Measurements from ENCODE around the gene LEMD2. TPM values are rescaled to one million over a fixed set of nuclear protein-coding genes. Genes with fewer than 3 reads are reported as not detected.

The LEMD2 gene
- polyA plus RNA-seq, 2 of the 4 experiments (the other 2 are of a cell fraction) = 43.2 to 48.8 TPM

DNA sequence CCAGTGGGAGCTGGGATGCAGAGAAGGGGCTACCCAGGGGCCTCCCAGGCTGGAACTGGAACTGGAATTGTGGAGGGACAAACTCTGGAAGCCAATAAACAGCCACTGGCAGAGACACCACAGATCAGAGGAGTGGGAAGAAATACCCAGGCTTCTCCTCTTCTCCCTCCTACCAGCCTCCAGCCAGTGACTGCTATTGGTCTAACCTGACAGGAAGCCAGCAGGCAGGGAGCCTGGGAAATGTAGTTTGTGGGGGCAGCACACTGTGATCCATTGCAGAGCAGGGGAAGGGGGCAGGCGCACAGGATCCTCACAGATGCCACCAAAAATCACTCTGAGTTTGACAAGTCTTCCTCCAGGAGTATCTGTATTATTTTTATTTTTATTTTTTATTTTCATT lies 26.9 kb upstream of the LEMD2 start:
- peak overlapping the region; percentile 14; the same call in 1 of the 3 replicates for H3K4me2 ChIP-seq
- peak; percentile 48 to 91; a peak in 3 of 6 replicates for ATAC-seq

DNA sequence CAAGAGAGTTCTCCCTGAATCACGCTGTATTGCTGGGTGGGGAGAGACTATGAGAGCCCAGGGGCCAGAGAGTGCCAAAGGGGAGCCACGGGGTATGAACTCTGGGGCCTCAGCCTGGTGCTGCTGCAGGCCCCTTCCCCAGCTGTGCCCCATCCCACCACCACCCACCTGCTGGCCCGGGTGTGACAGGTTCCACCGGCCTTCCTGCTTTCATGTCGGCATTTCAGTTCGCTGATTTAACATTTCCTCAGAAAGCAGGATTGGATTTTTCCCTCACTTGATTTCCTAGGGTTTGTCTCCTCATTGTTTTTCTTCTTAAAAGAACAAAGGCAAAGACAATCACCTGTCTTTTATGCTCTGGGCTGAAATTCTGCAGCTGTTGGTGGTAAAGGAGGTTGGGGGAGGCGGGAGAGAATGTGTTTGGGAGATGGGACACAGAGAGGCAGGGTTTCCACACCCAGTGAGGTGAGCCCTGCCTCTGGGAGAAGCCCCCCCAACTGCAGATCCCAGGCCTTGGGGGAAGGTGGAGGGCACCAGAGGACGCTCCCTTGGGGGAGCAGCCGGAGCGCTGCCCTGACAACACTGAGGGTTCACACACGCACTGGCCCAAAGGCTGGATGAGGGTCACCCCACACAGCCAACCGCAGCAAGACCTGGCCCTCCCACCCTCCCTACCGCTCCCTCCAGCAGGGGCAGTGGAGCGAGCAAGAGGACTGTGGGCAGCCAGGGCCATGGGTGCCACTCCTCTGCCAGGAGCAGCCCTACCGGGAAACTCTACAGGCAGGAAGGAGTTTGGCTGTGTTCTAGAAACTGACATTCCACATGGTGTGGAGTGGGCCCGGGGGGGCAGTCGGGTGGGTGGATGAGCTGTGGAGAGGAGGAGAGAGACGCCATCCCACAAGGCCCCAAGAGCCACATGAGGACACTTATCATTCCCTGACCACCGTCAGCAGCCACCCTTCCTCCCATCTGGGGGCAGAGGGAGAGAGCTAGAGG lies 25.4 kb upstream of the LEMD2 start:
- H3K9me3 ChIP-seq = no peaks in the 10 kb centered on the region
- H3K4me2 ChIP-seq = no peak overlapping the region
- CTCF ChIA-PET = no interaction called here
- H3K4me3 ChIP-seq = no peak overlapping the region
- DNase-seq (ENCODE audit: low read depth in 1 of 2, low spot score in 1 of 2) (no peak), ATAC-seq (no peak), FAIRE-seq (no peak)
- H3K4me1 ChIP-seq = no peaks in the 10 kb centered on the region
- H3K27ac ChIP-seq = no peak overlapping the region
- POLR2A ChIA-PET = no interaction called here
- WGBS (ENCODE audit: missing lambda C conversion rate) = 23% methylated on average over 7 of the region's 19 CpGs
- no peak for TF ChIP-seq SMC3 (IDR thresholded peaks at IDR 0.05)
- TF ChIP-seq ESRRA (IDR thresholded peaks at IDR 0.05; ENCODE audit: borderline replicate concordance, low read length) = no peak
- TF ChIP-seq FOSL2 (IDR thresholded peaks at IDR 0.05) = no peak
- TF ChIP-seq FOSL2 (CRISPR knock-in tag; IDR thresholded peaks at IDR 0.05) = no peak
- no peak for TF ChIP-seq ZSCAN20 (CRISPR knock-in tag; IDR thresholded peaks at IDR 0.05)
- TF ChIP-seq CBX8 (IDR thresholded peaks at IDR 0.05) = no peak
- no peak for TF ChIP-seq POLR2A (IDR thresholded peaks at IDR 0.05; ENCODE audit: low read length)
- TF ChIP-seq RNF2 (IDR thresholded peaks at IDR 0.05; ENCODE audit: borderline replicate concordance, low read depth) = no peak
- TF ChIP-seq EHMT2 (IDR thresholded peaks at IDR 0.05; ENCODE audit: low read depth) = no peak
- no peak for TF ChIP-seq BCL3 (IDR thresholded peaks at IDR 0.05)
- TF ChIP-seq PBX3 (IDR thresholded peaks at IDR 0.05) = no peak
- TF ChIP-seq HOXB13 (CRISPR knock-in tag; IDR thresholded peaks at IDR 0.05; ENCODE audit: low read depth) = no peak
- no peak for TF ChIP-seq FOSB (CRISPR knock-in tag; IDR thresholded peaks at IDR 0.05)
- TF ChIP-seq RAD21 (conservative IDR thresholded peaks at IDR 0.05 in 1 of 2, IDR thresholded peaks at IDR 0.05 in 1 of 2) = no peak
- TF ChIP-seq RARB (CRISPR knock-in tag; IDR thresholded peaks at IDR 0.05) = no peak
- no peak for TF ChIP-seq RCOR1 (IDR thresholded peaks at IDR 0.05; ENCODE audit: low read depth, low read length)

More for the DNA sequence above, 26.9 kb upstream of the LEMD2 start:
- no peaks in the 10 kb centered on the region for H3K9me3 ChIP-seq
- CTCF ChIA-PET = interaction anchor here (0.7 to 1.3 kb wide), 2 partner anchors 43 to 211 kb away, joined by 3 read pairs; no protein-coding TSS in a partner anchor
- H3K4me3 ChIP-seq = no peak overlapping the region
- FAIRE-seq (no peak), DNase-seq (ENCODE audit: low read depth in 1 of 2, low spot score in 1 of 2) (peak in 1 of 2 experiments; percentile 39)
- H3K4me1 ChIP-seq = no peaks in the 10 kb centered on the region
- TF ChIP-seq TP53 (CRISPR knock-in tag; IDR thresholded peaks at IDR 0.05) (no peak), FOSB (CRISPR knock-in tag; IDR thresholded peaks at IDR 0.05) (no peak), CHD2 (IDR thresholded peaks at IDR 0.05; ENCODE audit: low read length, partially characterized antibody) (no peak), JUN (IDR thresholded peaks at IDR 0.05) (no peak), CTCF (IDR thresholded peaks at IDR 0.05) (no peak), HMGXB4 (CRISPR knock-in tag; IDR thresholded peaks at IDR 0.05; ENCODE audit: borderline replicate concordance) (no peak), KDM5A (IDR thresholded peaks at IDR 0.05) (no peak), RARB (CRISPR knock-in tag; IDR thresholded peaks at IDR 0.05) (no peak), RAD21 (conservative IDR thresholded peaks at IDR 0.05 in 1 of 2, IDR thresholded peaks at IDR 0.05 in 1 of 2) (no peak), CEBPB (IDR thresholded peaks at IDR 0.05) (no peak), CBX8 (IDR thresholded peaks at IDR 0.05) (no peak), POLR2A (IDR thresholded peaks at IDR 0.05; ENCODE audit: low read length) (no peak), MYC (IDR thresholded peaks at IDR 0.05; ENCODE audit: borderline replicate concordance, low read length) (no peak)
- TF ChIP-seq, protein P1, sequence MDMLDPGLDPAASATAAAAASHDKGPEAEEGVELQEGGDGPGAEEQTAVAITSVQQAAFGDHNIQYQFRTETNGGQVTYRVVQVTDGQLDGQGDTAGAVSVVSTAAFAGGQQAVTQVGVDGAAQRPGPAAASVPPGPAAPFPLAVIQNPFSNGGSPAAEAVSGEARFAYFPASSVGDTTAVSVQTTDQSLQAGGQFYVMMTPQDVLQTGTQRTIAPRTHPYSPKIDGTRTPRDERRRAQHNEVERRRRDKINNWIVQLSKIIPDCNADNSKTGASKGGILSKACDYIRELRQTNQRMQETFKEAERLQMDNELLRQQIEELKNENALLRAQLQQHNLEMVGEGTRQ (IDR thresholded peaks at IDR 0.05) = no peak
- POLR2A ChIA-PET = no interaction called here
- WGBS (ENCODE audit: missing lambda C conversion rate) = 7% methylated on average over 1 of the region's 1 CpG
- H3K27ac ChIP-seq = no peak overlapping the region

Measured in A549 (cell line).